ENCODE data around the gene WWOX.

- TF ChIP-seq CTCF (IDR thresholded peaks at IDR 0.05) (no peak), POLR2A (IDR thresholded peaks at IDR 0.05) (no peak)
Observed at GRCh38 chr16:78906135-78906534, 806.7 kb downstream of the WWOX start.

Data from right lobe of liver (tissue), 4 donors.